GM18519 (cell line): Measurements from ENCODE around the gene PGR.
"Not testable (repeated sequence)": the region's sequence is repeated elsewhere in the genome, so short reads cannot be mapped to it uniquely, and the experiment has no call there.

ENCODE experiments used
- ATAC-seq: cut with Tn5 transposase; IDR thresholded peaks from one replicate; pipeline ENCODE4 v1.9.1; 2021; ENCODE audit warnings: mild to moderate bottlenecking, moderate library complexity; ENCODE audit not compliant: unreplicated experiment, low FRiP score

The PGR gene

GRCh38 chr11:101013702-101014101, 115.9 kb downstream of the PGR start:
- not testable (repeated sequence) for ATAC-seq

- no peak for ATAC-seq
Measured at GRCh38 chr11:101011881-101012280, 117.7 kb downstream of the PGR start.

GRCh38 chr11:101010899-101011298, 118.7 kb downstream of the PGR start:
- no peak for ATAC-seq

- no peak for ATAC-seq
Measured at GRCh38 chr11:101009690-101010055, 119.9 kb downstream of the PGR start.

- ATAC-seq, result no peak
Measured at GRCh38 chr11:101008961-101009689, 120.5 kb downstream of the PGR start.

- ATAC-seq, result no peak
Measured at GRCh38 chr11:101003468-101003867, 126.1 kb downstream of the PGR start.

- ATAC-seq, result no peak
Measured at GRCh38 chr11:100999756-101000155, 129.9 kb downstream of the PGR start.

- no peak for ATAC-seq
Measured at GRCh38 chr11:100994966-100995365, 134.6 kb downstream of the PGR start.

GRCh38 chr11:100991541-100991940, 138.1 kb downstream of the PGR start:
- no peak for ATAC-seq

GRCh38 chr11:100990931-100991330, 138.7 kb downstream of the PGR start:
- no peak for ATAC-seq

GRCh38 chr11:100984668-100985067, 144.9 kb downstream of the PGR start:
- ATAC-seq, result peak; percentile 80

GRCh38 chr11:100981196-100981824, 148.3 kb downstream of the PGR start:
- ATAC-seq, result no peak

GRCh38 chr11:100980156-100980555, 149.5 kb downstream of the PGR start:
- ATAC-seq, result no peak
